Renal cortical epithelial cell (primary cell): ENCODE data around the gene RNF212. TPM values are rescaled to one million over a fixed set of nuclear protein-coding genes. Genes with fewer than 3 reads are reported as not detected.
"Not testable (repeated sequence)": the region's sequence is repeated elsewhere in the genome, so short reads cannot be mapped to it uniquely, and the experiment has no call there.

ENCODE experiments used
- DNase-seq: peaks from one replicate; pipeline ENCODE4 v3.0.0-alpha.2; 2011; ENCODE audit warnings: low read depth
- total RNA-seq: library from RNA; depleted of rRNA; stranded (reverse); fragments of >200 nt; gene quantifications from 2 replicates; pipeline ENCODE4 v1.2.3, GENCODE V29; 2014

RNF212 gene
- total RNA-seq = 0.52 and 8.8 TPM in 2 replicates

GRCh38 chr4:1113311-1114009 is at the start of gene RNF212:
Gene RNF212, minus strand, starts transcription at chr4:1113564. Its CDS starts 100 bp downstream, at chr4:1113464.
- DNase-seq = no peak

- DNase-seq = no peak
These were observed 47.0 kb upstream of the RNF212 start for GRCh38 chr4:1160351-1160750.

- no peak for DNase-seq
These were observed 42.7 kb upstream of the RNF212 start for GRCh38 chr4:1156069-1156468.

- DNase-seq = no peak
These were observed 42.0 kb upstream of the RNF212 start for GRCh38 chr4:1155314-1155713.

GRCh38 chr4:1154523-1155182 is 41.3 kb upstream of the RNF212 start:
- peak; percentile 29 for DNase-seq

GRCh38 chr4:1154126-1154522 is 40.8 kb upstream of the RNF212 start:
- DNase-seq = no peak

GRCh38 chr4:1153567-1154090 is 40.3 kb upstream of the RNF212 start:
- no peak for DNase-seq

- DNase-seq = no peak
These were observed 38.9 kb upstream of the RNF212 start for GRCh38 chr4:1152290-1152689.

- DNase-seq = no peak
These were observed 38.2 kb upstream of the RNF212 start for GRCh38 chr4:1151541-1151940.

GRCh38 chr4:1150875-1151274 is 37.5 kb upstream of the RNF212 start:
- DNase-seq = no peak

- DNase-seq = no peak
These were observed 26.5 kb upstream of the RNF212 start for GRCh38 chr4:1139860-1140259.

- DNase-seq = no peak
These were observed 24.5 kb upstream of the RNF212 start for GRCh38 chr4:1137850-1138249.

GRCh38 chr4:1137063-1137776 is 23.9 kb upstream of the RNF212 start:
- DNase-seq = no peak

GRCh38 chr4:1136048-1136447 is 22.7 kb upstream of the RNF212 start:
- no peak for DNase-seq

GRCh38 chr4:1133033-1133432 is 19.7 kb upstream of the RNF212 start:
- DNase-seq = no peak

- peak; percentile 61 for DNase-seq
These were observed 17.2 kb upstream of the RNF212 start for GRCh38 chr4:1130316-1131186.

- no peak for DNase-seq
These were observed 13.1 kb upstream of the RNF212 start for GRCh38 chr4:1126506-1126905.

GRCh38 chr4:1125466-1125865 is 12.1 kb upstream of the RNF212 start:
- DNase-seq = not testable (repeated sequence)

GRCh38 chr4:1124818-1125217 is 11.5 kb upstream of the RNF212 start:
- no peak for DNase-seq

- no peak for DNase-seq
These were observed 9.1 kb upstream of the RNF212 start for GRCh38 chr4:1122505-1122904.

GRCh38 chr4:1116838-1117237 is 3.5 kb upstream of the RNF212 start:
- peak; percentile 86 for DNase-seq
